Activated T-cell treated with anti-CD3 and anti-CD28 coated beads, Interleukin-2, amount 50 U/mL, for 48 hours (primary cell): ENCODE data around the gene TMOD2.

ENCODE experiments used
- DNase-seq, 2 experiments: peaks; one replicate each; pipeline ENCODE4 v3.0.0-alpha.2; 2020

The TMOD2 gene

GRCh38 chr15:51736069-51736468 lies 15.3 kb upstream of the TMOD2 start:
- peak in 1 of 2 experiments; percentile 26 for DNase-seq

GRCh38 chr15:51736751-51737521 lies 14.5 kb upstream of the TMOD2 start:
- DNase-seq, result peak; percentile 74 to 78

- peak; percentile 69 to 80 for DNase-seq
These were observed 13.7 kb upstream of the TMOD2 start, which contains the start of gene LYSMD2 for GRCh38 chr15:51737522-51738305. LYSMD2 (minus strand) TSS chr15:51737655; CDS start chr15:51737622, 33 bp downstream.

DNA sequence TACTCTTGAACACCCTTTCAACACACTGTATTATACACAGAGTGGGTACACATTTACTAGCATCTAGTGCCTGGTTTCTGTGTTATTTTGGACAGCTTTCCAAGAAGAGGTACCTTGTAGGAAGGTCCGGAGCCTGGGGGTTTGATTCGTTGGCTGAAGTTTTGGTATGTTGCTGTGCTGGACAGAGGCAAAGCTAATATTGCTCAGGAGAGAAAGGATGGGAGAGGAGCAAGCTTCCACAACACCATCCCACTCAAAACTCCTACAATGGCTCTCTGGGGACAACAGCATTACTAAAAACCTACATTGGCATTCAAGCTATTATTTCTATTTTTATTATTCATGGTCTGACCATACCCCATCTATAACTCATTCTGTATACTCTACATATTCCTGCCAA lies 12.8 kb upstream of the TMOD2 start:
- DNase-seq, result no peak

- no peak for DNase-seq
These were observed 12.2 kb upstream of the TMOD2 start for GRCh38 chr15:51739061-51739712.

DNA sequence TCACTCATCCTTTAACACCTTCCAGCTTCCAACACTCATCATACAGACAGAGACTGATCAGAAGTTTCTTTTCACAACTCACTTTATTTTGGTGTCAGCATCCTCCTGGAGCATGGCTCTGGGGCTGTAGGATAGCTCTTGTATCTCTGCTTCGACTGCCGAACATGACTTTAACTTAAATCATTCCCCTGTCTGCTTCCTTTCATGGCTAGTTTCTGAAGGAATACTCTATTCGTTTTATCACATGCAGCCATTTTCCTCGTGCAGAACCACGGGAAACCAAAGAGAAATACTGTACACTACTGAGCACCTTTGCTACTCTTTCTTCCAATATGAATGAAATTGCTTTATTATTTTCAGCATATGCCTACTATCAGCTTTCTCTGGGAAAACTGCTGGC lies 2.1 kb upstream of the TMOD2 start:
- no peak for DNase-seq

GRCh38 chr15:51750186-51750585 lies 1.2 kb upstream of the TMOD2 start:
- no peak for DNase-seq

DNA sequence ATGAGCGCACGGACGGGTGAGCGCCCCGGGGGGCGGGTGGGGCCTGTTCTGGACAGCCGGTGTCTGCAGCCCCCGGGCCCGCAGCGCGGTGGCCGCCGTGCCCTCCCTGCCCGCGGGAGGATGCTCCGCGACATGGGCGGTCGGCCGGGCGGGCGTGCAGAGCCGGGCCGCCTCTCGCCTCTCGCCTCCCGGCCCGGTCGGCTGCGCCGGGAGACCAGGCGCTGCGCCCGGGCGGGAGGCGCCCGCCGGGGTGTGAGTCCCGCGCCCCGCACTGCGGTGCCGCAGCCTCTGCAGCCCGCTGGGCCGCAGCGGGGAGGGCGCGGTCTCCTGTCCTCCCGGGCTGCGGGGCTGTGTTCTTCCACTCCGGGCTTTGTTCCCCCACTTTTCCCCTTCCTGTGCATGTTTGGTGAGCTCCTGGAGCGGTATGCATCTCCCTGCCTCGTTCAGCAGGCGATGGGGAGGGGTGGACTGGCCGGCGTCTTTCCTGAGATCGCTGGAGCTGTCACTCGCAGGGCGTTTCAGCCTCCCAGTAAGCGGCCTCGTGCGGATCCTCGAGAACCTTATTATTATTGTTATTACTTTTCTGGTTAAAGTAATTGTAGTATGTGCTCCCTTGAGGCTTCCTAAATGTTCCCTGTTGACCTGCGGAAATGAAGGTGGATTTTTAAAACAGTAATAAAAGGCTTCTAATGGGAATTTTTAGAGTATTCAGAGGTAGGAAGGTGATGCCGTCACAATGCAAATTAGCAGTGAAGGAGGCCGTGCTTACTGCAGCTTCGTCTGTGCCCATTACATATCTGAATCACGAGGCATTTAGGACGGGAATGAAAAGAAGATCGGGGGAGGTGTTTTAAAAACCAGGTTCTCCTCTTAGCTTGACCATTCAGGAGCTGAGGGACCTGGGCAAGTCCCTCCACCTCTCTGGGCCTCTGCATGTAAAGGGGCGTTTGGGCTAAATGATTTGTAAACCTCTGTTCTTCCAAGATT lies 593 bp downstream of the TMOD2 start:
- peak; percentile 40 to 53 for DNase-seq

GRCh38 chr15:51752888-51753287 lies 1.5 kb downstream of the TMOD2 start:
- DNase-seq, result no peak

- no peak for DNase-seq
These were observed 2.9 kb downstream of the TMOD2 start for GRCh38 chr15:51754267-51754666.

GRCh38 chr15:51755790-51756189 lies 4.4 kb downstream of the TMOD2 start:
- DNase-seq, result no peak

GRCh38 chr15:51756482-51756881 lies 5.1 kb downstream of the TMOD2 start:
- no peak for DNase-seq

DNA sequence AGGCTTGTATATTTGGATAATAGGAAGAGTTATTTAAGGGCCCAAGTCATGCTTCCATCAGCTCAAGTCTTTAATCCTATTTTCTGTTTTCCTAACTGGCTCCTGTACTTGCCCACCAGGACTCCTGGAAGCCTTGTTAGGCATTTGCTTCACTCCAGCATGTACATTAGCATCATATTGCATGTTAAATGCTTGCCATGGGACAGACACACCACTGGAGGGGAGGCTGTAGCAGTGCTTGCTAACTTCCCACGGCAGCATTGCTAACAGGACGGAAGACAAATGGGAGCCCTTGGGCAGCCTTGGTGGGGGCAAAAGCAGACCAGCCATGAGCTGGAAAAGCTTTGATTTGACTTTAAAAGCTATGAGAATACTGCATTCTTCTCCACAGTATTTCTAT lies 6.1 kb downstream of the TMOD2 start:
- DNase-seq, result no peak

GRCh38 chr15:51758645-51759044 lies 7.2 kb downstream of the TMOD2 start:
- no peak for DNase-seq

- DNase-seq, result peak in 1 of 2 experiments; percentile 23
These were observed 8.2 kb downstream of the TMOD2 start for GRCh38 chr15:51759557-51760070.

GRCh38 chr15:51760805-51761204 lies 9.4 kb downstream of the TMOD2 start:
- no peak for DNase-seq

GRCh38 chr15:51765751-51766150 lies 14.4 kb downstream of the TMOD2 start:
- no peak for DNase-seq

DNA sequence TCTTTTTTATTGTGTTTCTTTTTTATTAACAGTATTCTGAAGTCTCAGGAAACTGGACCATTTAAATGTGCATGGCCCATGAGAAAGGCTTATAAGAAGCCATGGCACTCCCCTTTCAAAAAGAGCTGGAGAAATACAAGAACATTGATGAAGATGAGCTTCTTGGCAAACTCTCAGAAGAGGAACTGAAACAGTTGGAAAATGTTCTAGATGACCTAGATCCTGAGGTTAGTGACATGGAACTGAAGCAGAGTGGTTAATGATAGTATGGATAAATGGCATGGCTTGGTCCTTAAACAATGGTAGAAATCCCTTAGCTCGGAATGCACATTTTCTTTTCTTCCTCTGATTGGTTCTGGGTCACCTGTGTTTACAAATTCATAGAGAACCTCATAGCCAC lies 14.9 kb downstream of the TMOD2 start:
- DNase-seq, result no peak

DNA sequence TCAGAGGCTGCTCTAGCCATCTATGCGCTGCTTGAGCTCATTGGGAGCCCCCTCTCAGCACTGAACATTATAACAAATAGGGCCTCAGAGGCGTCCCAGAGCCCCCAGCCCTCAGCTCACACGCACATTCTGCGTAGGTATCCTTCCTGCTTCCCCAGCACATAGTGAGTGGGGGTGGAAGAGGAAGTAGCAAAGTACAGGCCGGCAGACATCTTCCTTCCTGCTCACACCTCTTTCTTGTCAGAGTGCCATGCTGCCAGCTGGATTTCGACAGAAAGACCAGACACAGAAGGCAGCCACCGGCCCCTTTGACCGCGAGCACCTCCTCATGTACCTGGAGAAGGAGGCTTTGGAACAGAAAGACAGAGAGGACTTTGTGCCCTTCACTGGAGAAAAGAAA lies 16.6 kb downstream of the TMOD2 start:
- peak; percentile 28 to 34 for DNase-seq

DNA sequence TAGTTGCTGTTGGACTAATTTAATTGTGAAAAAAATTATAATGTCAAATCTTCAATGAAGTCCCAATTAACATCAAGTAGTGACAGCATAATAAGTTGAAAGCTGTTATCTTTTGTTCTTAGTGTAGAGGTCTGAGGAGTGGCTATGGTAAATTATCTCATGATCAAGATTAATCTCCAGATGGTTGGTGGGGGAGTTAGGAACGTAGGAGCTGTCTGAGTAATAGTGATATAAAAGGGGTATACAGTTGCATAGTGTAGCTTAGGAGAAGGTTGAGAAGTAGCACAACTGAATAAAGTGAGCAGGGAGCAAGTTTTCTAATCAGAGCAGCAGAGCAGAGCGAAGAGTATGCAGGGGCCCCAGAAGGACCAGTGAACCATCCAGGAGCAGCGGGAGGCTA lies 19.5 kb downstream of the TMOD2 start:
- DNase-seq, result no peak

DNA sequence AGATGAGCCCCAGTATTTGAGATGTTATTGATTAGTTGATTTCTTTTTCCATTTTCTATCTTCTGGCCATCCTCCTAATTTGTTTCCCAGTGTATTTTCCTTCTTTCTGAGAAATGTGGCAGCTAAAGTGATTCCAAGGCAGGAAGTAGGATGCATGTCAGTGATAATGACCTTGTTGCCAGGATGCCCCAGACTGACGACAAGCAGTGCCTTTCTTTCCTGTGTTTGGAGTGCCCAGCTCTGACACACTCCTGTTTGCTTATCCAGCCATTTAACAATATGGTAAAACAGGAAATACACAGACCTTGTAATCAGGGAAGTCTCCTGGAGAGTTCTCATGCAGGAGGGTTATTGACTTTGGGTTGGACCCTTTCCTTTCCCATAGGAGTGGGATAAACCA lies 20.4 kb downstream of the TMOD2 start:
- no peak for DNase-seq

GRCh38 chr15:51774916-51775315 lies 23.5 kb downstream of the TMOD2 start:
- DNase-seq, result no peak
